GM12873 (cell line): ENCODE measurements around the gene CDKN2D.

ENCODE experiments used
- TF ChIP-seq, protein P1 (sequence below): IDR thresholded peaks from 2 replicates; pipeline ENCODE4 v1.5.1; 2012; ENCODE audit warnings: low read depth, mild to moderate bottlenecking, moderate library complexity, low read length, control low read depth; ENCODE audit not compliant: insufficient read depth; ENCODE audit errors: missing control alignments

The CDKN2D gene

DNA sequence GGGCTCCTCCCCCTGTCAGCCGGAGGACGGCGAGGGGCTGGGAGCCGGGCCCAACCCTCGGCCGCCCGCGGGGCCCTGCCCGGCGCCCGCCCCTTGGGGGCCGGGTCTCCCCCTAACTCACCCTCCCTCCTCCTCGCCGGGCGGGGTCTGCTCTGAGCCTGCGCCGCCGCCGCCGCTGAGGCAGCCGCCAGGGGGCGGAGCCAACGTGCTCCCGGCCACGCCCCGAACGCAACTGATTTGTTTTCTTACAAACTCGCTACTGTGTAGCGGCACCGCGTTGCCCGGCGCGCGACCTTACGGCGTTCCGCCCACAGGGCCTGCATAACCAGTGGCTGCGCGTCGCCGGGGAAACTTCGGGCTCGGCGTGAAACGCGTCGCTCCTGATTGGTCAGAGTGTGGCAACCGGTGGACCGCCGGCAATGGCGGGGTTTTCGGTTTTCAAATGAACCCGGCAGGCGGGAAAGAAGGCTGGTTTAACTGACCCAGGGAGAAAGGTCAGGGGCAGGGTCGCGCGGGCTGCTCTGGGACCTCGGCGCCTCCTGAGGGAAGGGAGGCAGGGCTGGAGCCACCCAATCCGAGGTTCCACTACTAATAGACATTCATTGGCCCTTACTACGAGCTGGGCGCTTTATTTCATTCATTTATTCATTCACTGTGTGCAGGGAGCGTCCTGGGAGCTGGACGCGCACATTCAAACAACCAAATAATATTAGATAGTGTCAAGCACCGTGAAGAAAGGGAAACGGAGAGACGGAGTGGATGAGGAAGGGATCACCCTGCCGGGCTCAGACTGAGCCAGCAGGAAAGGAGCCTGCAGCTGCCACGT, at the start of gene CDKN2D:
TSS of gene CDKN2D (minus strand) at position 154 of the 826 bp plus-strand sequence. CDS start 326 bp downstream, outside the sequence.
- TF ChIP-seq, protein P1, sequence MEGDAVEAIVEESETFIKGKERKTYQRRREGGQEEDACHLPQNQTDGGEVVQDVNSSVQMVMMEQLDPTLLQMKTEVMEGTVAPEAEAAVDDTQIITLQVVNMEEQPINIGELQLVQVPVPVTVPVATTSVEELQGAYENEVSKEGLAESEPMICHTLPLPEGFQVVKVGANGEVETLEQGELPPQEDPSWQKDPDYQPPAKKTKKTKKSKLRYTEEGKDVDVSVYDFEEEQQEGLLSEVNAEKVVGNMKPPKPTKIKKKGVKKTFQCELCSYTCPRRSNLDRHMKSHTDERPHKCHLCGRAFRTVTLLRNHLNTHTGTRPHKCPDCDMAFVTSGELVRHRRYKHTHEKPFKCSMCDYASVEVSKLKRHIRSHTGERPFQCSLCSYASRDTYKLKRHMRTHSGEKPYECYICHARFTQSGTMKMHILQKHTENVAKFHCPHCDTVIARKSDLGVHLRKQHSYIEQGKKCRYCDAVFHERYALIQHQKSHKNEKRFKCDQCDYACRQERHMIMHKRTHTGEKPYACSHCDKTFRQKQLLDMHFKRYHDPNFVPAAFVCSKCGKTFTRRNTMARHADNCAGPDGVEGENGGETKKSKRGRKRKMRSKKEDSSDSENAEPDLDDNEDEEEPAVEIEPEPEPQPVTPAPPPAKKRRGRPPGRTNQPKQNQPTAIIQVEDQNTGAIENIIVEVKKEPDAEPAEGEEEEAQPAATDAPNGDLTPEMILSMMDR, result peak; percentile 10

DNA sequence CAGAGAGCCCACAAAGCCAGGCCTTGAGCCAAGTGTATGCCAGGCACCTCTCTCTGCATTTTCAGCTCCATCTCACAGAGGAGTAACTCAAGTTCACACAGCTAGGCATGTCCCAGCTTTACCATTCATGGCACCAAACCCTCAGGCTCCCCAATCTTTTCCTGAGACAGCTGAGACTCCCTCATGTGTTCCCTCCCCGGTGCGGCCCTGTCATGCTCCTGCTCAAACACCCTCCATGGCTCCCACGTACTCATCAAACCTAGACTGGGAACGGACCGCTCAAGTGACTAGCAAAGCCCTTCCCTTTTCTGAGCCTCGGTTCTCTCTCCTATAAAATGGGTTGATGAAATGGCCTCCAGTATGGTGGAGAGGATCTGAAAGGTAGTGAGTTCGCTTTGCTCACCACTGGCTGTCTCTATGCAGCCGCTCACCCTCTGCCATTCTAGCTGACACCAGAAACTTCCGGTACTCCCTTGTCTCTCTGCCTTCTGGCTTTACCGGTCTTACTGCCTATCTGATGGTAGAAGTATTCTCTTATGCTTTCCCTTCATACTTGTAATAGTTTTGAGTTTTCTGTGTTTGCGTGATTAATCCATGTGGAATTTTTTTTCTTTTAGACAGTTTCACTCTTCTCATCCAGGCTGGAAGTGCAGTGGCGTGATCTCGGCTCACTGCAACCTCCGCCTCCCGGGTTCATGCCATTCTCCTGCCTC, 48.8 kb upstream of the CDKN2D start:
- TF ChIP-seq, protein P1, result no peak

DNA sequence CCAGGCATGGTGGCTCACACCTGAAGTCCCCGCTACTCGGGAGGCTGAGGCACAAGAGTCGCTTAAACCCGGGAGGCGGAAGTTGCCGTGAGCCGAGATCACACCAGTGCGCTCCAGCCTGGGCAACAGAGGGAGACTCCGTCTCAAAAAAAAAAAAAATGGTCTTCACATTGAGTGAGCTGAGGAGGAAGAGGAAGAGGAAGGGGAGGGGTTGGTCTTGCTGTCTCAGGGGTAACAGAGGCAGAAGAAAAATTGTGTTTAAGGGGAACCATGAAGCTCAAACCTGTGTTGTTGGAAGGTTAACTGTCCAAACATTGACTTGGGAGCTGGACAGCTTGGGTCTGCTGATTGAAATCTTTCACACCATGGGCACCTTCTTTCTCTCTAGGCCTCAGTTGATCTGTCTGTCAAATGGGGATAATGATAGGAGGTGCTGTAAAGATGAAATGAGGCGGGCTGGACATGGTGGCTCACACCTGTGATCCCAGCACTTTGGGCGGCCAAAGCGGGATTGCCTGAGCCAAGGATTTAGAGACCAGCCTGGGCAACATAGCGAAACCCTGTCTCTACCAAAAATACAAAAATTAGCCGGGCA, 46.7 kb upstream of the CDKN2D start:
- TF ChIP-seq, protein P1, result no peak

DNA sequence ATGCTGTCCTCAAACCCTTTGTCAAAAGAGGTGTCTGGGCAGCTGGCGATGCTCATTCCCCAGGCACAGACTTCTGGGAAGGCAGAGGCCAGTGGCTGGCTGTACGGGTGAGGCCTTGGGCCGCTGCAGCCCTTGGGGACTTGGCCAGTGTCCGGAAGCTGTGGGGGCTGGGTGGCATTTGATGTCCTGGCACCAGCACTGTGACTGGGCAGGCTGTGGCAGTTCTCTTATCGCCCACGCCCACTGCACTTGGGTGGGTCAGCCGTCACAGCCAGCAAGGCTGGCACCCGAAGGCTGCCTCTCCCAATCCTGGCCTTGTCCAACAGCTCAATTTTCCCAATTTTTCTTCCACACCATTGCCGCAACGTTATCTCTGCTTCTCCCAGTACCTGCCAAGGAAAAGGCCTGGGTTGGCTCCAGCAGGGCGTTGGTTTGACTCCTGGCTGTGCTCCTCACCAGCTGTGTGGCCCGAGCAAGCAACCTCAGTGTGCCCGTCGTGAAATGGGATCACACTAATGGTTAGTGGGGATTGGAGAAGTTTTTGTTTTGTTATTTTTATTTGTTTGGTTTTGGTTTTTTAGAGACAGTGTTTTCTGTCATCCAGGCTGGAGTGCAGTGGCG, 43.8 kb upstream of the CDKN2D start:
- TF ChIP-seq, protein P1, result no peak

DNA sequence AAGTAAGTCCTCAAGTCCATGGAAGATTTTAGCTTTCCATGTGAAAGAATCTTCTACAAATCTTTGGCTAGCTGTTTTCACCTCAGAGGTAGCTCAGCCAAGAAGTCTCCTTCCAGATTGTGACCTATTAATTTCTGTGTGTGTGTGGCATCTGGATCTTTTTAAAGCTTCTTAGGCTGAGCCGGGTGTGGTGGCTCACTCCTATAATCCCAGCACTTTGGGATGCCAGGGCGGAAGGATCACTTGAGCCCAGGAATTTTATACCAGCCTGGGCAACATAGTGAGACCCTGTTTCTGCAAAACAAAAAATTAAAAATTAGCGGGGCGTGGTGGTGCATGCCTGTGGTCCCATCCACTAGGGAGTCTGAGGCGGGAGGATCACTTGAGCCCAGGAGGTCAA, 43.1 kb upstream of the CDKN2D start:
- TF ChIP-seq, protein P1, result no peak

DNA sequence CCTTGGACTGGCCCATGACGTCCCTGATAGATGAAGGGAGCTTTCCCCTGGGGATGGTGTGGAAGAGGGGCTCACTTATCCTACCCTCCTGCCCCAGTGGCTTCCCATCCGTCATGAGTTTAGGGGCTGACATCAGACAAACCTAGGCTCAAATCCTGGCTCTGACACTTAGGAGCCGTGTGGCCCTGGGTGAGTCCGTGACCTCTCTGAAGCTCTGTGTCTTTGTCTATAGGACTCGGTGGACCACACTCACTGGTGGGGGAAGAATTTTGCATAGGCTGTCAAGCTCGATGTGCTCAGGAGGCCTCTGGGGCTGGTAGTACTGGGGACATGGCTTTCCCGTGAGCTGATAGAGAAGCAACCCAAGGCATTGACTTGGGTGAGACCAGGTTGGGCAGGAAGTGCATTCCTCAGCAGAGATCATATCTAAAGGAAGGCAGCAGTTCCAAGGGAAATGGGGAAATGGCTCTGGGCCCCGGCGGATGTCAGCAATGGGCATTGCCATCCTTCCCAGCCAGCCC, 35.7 kb upstream of the CDKN2D start:
- TF ChIP-seq, protein P1, result no peak

DNA sequence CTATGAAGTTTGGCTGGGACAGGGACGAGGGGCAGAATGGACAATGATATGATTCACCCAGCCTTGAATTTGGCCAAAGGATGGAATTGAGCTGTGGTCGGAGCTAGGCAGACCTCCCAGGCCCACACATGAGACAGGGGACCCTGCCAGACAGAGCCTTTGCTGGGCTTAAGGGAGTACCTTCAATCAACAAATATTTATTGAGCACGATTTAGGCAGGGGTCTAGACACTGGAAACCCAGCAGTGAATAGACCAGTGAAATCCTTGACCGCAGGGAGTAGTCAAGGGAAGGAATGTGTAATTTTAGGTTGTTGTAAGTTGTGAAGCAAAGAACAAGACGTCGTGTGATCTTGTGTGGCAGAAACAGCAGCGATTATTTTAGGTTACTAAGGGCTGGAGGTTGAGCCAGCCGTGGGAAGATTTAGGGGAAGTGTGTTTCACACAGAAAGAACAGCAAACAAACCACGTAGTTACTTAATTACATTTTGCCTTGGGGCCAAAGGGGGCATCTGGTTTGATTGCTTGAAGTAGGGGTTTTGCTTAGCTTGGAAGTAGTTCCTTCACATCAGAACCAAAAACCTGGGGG, 35.2 kb upstream of the CDKN2D start:
- TF ChIP-seq, protein P1, result no peak
